Ishikawa (cell line): ENCODE data around the gene IL17D.

ENCODE experiments used
- EGR1 ChIP-seq: IDR thresholded peaks from 2 replicates; pipeline ENCODE4 v1.6.1; 2012
- EP300 ChIP-seq: IDR thresholded peaks from 2 replicates; pipeline ENCODE4 v1.6.1; 2012; ENCODE audit warnings: borderline replicate concordance
- FOXM1 ChIP-seq: IDR thresholded peaks from 2 replicates; pipeline ENCODE4 v1.6.1; 2012; ENCODE audit warnings: low read depth, borderline replicate concordance
- NFIC ChIP-seq: IDR thresholded peaks from 2 replicates; pipeline ENCODE4 v1.6.1; 2012
- RAD21 ChIP-seq: IDR thresholded peaks from 2 replicates; pipeline ENCODE4 v1.6.1; 2012; ENCODE audit warnings: low read depth
- TAF1 ChIP-seq: IDR thresholded peaks from 2 replicates; pipeline ENCODE4 v1.6.1; 2012; ENCODE audit warnings: low read depth, mild to moderate bottlenecking
- TF ChIP-seq, protein P1 (sequence below): IDR thresholded peaks from 2 replicates; pipeline ENCODE4 v1.6.1; 2012

GRCh38 chr13:20684546-20684945 lies 19.0 kb upstream of the IL17D start:
- TF ChIP-seq, protein P1, sequence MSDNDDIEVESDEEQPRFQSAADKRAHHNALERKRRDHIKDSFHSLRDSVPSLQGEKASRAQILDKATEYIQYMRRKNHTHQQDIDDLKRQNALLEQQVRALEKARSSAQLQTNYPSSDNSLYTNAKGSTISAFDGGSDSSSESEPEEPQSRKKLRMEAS: no peak
- TF ChIP-seq EGR1 (no peak), TAF1 (no peak), FOXM1 (no peak), RAD21 (no peak), NFIC (no peak), EP300 (no peak)
